Right lobe of liver (tissue), 6 donors: ENCODE data around the gene DNAJB11. TPM values are rescaled to one million over a fixed set of nuclear protein-coding genes. Genes with fewer than 3 reads are reported as not detected.

ENCODE experiments used
- ATAC-seq, 4 donors: fragments of 200-7000 bp; cut with Tn5 transposase; one replicate each; pipeline ENCODE4 v1.9.1; 2020; ENCODE audit warnings: mild to moderate bottlenecking in 4 of 4, moderate library complexity in 4 of 4
- DNase-seq, 3 donors: peaks; one replicate each; pipeline ENCODE4 v3.0.0-alpha.2; 2020
- H3K27ac ChIP-seq, 3 donors: fragments of 200-600 bp; one replicate each; pipeline ENCODE4 v1.8.0; 2022
- H3K27me3 ChIP-seq, 2 donors: fragments of 200-600 bp; one replicate each; pipeline ENCODE4 v1.8.0; 2022
- H3K36me3 ChIP-seq, 4 donors: fragments of 200-600 bp; sonication (generic) in 1 of 4; one replicate each; pipeline versions ENCODE4 v1.5.1 to v1.8.0; 2017 to 2022; ENCODE audit warnings: control low read depth in 1 of 4
- H3K4me1 ChIP-seq, 4 donors: fragments of 200-600 bp; sonication (generic) in 1 of 4; one replicate each; pipeline versions ENCODE4 v1.5.1 to v1.8.0; 2017 to 2022; ENCODE audit warnings: control low read depth in 1 of 4
- H3K4me3 ChIP-seq, 3 donors: fragments of 200-600 bp; one replicate each; pipeline ENCODE4 v1.8.0; 2022
- H3K9me3 ChIP-seq, 4 donors: fragments of 200-600 bp; sonication (generic) in 1 of 4; one replicate each; pipeline versions ENCODE4 v1.5.1 to v1.8.0; 2017 to 2022; ENCODE audit warnings: control low read depth in 1 of 4
- CTCF ChIP-seq, 4 donors: fragments of 200-600 bp in 3 of 4; fragments of 450-650 bp in 1 of 4; IDR thresholded peaks; one replicate each; pipeline versions ENCODE4 v1.5.1 to v1.8.0; 2016 to 2022; ENCODE audit warnings: antibody characterized with exemption in 4 of 4, mild to moderate bottlenecking in 2 of 4
- POLR2A ChIP-seq: fragments of 450-650 bp; IDR thresholded peaks from one replicate; pipeline ENCODE4 v1.6.1; 2017; ENCODE audit warnings: antibody characterized with exemption, mild to moderate bottlenecking
- WGBS: methylation state at CpG from one replicate; pipeline ENCODE4 v1.1.6; 2018; ENCODE audit warnings: low coverage, low lambda C conversion rate; ENCODE audit not compliant: insufficient coverage; ENCODE audit errors: missing lambda C conversion rate; 5-methylcytosine and 5-hydroxymethylcytosine counted together
- intact Hi-C, 2 donors: fragments of 100-400 bp; cut with DNase I; formaldehyde crosslinking; loops; one replicate each; pipeline versions ENCODE4 v1.11.2 to v1.14.1; 2022
- total RNA-seq, 6 experiments: library from RNA; depleted of rRNA in 2 of 6; stranded (reverse); fragments of >200 nt in 2 of 6; fragmentation: NEBNext Ultra II Directional in 3 of 6; extraction: Animal tissue kit (Norgen Biotek cat#: 25700) in 3 of 6; gene quantifications; one replicate each; pipeline versions ENCODE4 v1.1.0 to v1.2.4, GENCODE V29; 2016 to 2023
- donor health status: DM: no; HTN: yes; CAD: no.
- donor health status: DM: no; HTN: no; CAD: no.
- donor health status: DM: no; HTN: no; CAD: no.
- donor health status: DM: no; HTN: yes; CAD: no.
- donor health status: DM: no; HTN: yes; CAD: no.

Gene DNAJB11
- total RNA-seq, 6 experiments from 2014 or later = 28.4 to 59.1 (median 49.2) TPM

DNA sequence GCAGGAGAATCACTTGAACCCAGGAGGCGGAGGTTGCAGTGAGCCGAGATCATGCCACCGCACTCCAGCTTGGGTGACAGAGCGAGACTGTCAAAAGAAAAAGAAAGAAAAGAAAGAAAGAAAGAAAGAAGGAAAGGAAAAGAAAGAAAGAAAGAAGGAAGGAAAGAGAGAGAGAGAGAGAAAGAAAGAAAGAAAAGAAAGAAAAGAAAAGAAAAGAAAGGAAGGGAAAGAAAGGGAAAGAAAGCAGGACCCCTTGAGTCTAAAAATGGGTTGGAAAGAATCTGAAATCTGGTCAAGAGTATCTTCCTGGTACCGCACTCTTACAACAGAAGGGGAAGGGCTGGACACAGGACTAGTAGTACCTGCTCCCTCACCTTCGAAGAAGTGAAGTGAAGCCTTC lies 45.9 kb upstream of the DNAJB11 start:
- H3K36me3 ChIP-seq = no peaks in the 10 kb centered on the region
- no peaks in the 10 kb centered on the region for H3K4me1 ChIP-seq
- TF ChIP-seq POLR2A (no peak), CTCF (IDR thresholded peaks at IDR 0.05) (no peak)
- ATAC-seq (no peak), DNase-seq (no peak)
- no peaks in the 10 kb centered on the region for H3K27me3 ChIP-seq
- intact Hi-C loops = no loop called here
- WGBS = 79% methylated on average over 4 of the region's 6 CpGs
- no peaks in the 10 kb centered on the region for H3K9me3 ChIP-seq
- H3K27ac ChIP-seq = no peak overlapping the region
- no peak overlapping the region for H3K4me3 ChIP-seq

DNA sequence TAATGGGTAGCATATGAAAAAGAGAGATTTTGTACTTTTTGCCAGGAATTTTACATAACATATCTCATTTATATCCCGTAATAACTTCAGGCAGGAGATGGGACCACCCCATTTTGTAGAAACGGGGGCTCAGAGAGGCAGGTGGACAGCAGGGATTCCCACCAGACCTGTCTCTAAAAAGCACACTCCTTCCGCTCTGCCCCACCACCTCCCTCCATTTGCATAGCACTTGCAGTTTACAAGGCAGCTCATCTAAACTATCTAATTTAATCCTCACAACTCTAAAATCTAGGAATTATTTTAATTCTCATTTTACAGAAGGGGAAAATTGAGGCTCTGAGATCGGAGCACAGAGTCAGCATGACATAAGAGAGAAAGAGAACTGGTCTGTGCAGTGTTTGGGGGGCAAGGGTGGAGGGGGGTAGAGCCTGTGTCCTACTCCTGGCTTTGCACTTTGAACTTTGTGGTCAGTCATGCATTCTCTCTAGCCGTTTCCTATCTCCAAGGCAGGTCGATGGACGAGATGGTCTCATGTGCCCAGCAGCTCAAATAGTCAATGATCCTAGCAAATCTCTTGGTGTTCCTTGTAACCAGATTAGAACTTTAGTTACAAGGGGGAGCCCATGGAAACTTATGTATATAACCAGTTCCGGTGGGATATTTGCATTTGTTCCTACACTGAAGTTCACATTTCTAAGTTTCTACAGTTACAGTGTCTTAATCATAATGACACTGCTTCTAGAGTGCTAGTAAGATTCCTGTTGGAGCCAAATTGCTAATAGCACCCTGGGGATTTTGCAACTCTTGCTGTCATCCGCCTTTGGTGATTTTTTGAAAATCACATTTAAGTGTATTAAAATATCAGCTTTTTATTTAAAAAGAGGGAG lies 44.9 kb upstream of the DNAJB11 start:
- Histone ChIP-seq H3K27ac (no peak overlapping the region), H3K9me3 (no peaks in the 10 kb centered on the region), H3K4me3 (no peak overlapping the region), H3K36me3 (no peaks in the 10 kb centered on the region), H3K4me1 (no peaks in the 10 kb centered on the region), H3K27me3 (no peaks in the 10 kb centered on the region)
- intact Hi-C loops = no loop called here
- no peak for TF ChIP-seq CTCF (IDR thresholded peaks at IDR 0.05)
- no peak for TF ChIP-seq POLR2A
- DNase-seq (no peak), ATAC-seq (no peak)
- WGBS = 59% methylated on average over 9 of the region's 9 CpGs

- Histone ChIP-seq H3K9me3 (no peaks in the 10 kb centered on the region), H3K4me3 (no peak overlapping the region), H3K4me1 (no peaks in the 10 kb centered on the region), H3K27me3 (no peaks in the 10 kb centered on the region), H3K27ac (no peak overlapping the region), H3K36me3 (no peaks in the 10 kb centered on the region)
- TF ChIP-seq CTCF (IDR thresholded peaks at IDR 0.05) (no peak), POLR2A (no peak)
- intact Hi-C loops = no loop called here
- WGBS = 77% methylated on average over 4 of the region's 6 CpGs
- ATAC-seq (no peak), DNase-seq (no peak)
These were observed 44.3 kb upstream of the DNAJB11 start for GRCh38 chr3:186526256-186526606.

DNA sequence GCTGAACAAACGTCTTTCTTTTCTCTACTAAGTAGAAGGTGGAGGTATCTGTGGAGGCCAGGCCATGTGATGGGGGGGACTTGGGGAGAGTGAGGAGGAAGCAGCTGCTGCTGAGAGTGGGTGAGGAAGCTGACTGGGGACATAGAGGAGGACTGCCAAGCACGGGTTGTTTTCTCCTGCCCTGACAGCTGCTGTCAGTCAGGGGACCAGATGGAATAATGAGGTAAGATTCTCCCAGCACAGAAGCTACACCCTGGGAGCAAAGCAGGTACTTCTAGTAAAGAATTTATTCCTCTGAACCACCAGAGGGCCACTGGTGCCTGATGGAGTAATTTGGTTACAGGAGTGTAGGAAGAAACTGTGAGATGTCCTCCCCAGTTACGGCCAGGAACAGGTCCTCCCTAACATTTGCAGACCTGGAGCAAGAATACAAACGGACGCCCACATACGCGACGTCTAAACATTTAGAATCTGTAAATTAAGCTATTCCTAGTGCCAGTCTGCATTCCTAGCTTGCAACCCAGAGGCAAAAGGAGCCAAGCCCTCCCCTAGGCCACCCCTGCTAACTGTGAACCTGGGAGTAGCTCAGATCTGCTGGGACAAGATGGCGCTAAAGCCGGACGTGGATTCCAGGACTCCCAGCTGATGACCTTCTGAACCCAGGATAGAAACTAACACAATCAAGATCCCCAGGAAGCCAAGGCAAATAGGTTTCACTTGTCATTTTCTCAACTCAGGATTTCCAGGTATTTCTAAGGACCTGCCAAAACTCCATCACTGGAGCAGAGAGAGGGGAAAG lies 41.1 kb upstream of the DNAJB11 start:
- DNase-seq (no peak), ATAC-seq (no peak)
- TF ChIP-seq POLR2A (no peak), CTCF (IDR thresholded peaks at IDR 0.05) (no peak)
- 75% methylated on average over 9 of the region's 11 CpGs for whole genome bisulfite sequencing
- Histone ChIP-seq H3K4me1 (no peaks in the 10 kb centered on the region), H3K27me3 (no peaks in the 10 kb centered on the region), H3K27ac (no peak overlapping the region), H3K4me3 (no peak overlapping the region), H3K9me3 (no peaks in the 10 kb centered on the region), H3K36me3 (no peaks in the 10 kb centered on the region)
- intact Hi-C loops = no loop called here
